Measurements from ENCODE around the gene FAM151B. TPM values are rescaled to one million over a fixed set of nuclear protein-coding genes. Genes with fewer than 3 reads are reported as not detected.
"Not testable (repeated sequence)": the region's sequence is repeated elsewhere in the genome, so short reads cannot be mapped to it uniquely, and the experiment has no call there.

Gene FAM151B
- polyA plus RNA-seq, 4 donors: 2.2 to 3.3 (median 2.9) TPM

GRCh38 chr5:80580291-80580690, 92.4 kb downstream of the FAM151B start:
- DNase-seq (ENCODE audit: low read depth in 4 of 4, low spot score in 2 of 4): not testable (repeated sequence)

GRCh38 chr5:80584770-80585169, 96.9 kb downstream of the FAM151B start:
- no peak for DNase-seq (ENCODE audit: low read depth in 4 of 4, low spot score in 2 of 4)

DNA sequence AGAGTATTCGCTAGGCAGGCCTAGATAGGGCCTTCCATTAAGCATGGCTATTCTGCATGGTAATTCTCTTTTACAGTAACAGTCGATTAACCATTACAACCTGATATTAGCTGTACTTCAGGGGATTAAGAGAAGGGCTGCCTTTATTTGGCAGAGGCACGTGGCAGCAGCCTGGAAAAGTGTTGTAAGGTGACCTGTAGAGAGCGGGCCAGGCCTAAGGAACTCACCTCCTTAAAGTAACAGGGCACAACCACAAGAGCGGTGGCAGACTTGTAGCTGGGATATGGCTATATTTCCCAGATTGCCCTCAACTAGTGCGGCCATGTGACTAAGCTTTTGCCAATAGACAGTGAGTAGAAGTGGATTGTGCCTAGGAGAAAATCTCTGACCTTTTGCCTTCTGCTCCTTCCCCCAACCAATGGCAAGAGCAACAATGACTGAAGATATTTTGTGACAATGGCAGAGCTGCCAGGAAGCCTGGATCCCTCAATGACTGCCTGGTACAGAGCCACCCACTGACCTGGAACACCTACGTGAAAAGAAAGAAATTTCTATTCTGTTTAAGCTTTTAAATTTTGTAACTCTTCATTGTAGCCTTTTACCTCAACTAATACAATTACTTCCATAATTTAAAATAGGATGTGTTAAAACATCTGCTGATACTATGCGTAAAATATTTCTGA, 101.1 kb downstream of the FAM151B start:
- DNase-seq (ENCODE audit: low read depth in 4 of 4, low spot score in 2 of 4): no peak

DNA sequence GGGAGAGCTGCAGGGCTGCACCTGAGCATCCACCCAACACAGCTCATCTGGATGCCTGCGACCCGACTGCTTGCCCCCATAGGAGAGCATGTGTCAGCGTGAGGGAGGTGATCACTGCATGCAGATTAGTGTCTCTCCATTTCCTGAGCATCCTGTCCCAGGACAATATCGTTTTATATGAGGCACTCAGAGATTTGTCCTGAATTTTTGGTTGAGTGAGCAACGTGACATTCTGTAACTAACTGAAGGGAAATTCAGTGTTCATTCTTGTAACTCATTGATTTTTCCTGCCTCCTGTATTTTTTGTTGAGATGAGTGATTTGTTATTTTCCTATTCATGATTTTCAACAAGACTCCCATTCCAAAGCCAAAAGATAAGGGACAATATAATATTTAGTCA, 102.9 kb downstream of the FAM151B start:
- no peak for DNase-seq (ENCODE audit: low read depth in 4 of 4, low spot score in 2 of 4)

DNA sequence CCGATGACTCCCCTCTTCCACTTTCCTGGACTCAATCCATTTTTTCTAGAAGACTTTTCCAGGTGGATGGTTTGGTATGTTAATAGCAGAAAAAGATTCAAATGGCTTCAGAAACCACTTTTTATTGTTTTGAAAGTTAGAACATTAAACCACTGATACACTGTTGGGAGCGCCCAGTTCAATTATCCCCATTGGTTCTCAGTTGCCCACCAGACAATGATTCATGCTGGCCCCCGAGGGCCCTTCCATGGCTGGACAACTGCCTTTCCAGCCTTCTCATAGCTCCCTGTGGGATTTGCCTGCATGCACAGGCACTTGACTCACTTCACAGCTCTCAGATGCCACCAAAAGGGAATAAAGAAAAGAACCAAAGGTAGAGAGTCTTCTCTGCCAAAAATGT, 103.5 kb downstream of the FAM151B start:
- no peak for DNase-seq (ENCODE audit: low read depth in 4 of 4, low spot score in 2 of 4)

- DNase-seq (ENCODE audit: low read depth in 4 of 4, low spot score in 2 of 4): no peak
Observed at GRCh38 chr5:80592105-80592504, 104.2 kb downstream of the FAM151B start.

Other genes starting within 250 kb of the FAM151B start
- gene SERINC5, start 232.1 kb upstream of the FAM151B start, polyA plus RNA-seq (ENCODE audit: insufficient read length in 4 of 4): 10 to 100 TPM; 49.6 to 63.7 (median 51.7) TPM
- not detected for gene SPZ1, start 168.1 kb upstream of the FAM151B start, polyA plus RNA-seq (ENCODE audit: insufficient read length in 4 of 4)
- 10 to 100 TPM; 56.0 to 95.0 (median 68.6) TPM for gene ZFYVE16, start 80.0 kb upstream of the FAM151B start, polyA plus RNA-seq (ENCODE audit: insufficient read length in 4 of 4)
- under 1 TPM; 0.17 to 0.33 (median 0.22) TPM for gene ANKRD34B, start 82.2 kb downstream of the FAM151B start, polyA plus RNA-seq (ENCODE audit: insufficient read length in 4 of 4)
- gene MSH3, start 166.6 kb downstream of the FAM151B start, polyA plus RNA-seq (ENCODE audit: insufficient read length in 4 of 4): 10 to 100 TPM; 18.6 to 24.0 (median 21.3) TPM
- 10 to 100 TPM; 68.8 to 74.3 (median 70.3) TPM for gene DHFR, start 166.9 kb downstream of the FAM151B start, polyA plus RNA-seq (ENCODE audit: insufficient read length in 4 of 4)

Measured in left renal cortex interstitium (tissue), 4 donors.